Adrenal gland (tissue), 12 donors: ENCODE data around the gene PTPRS. TPM values are rescaled to one million over a fixed set of nuclear protein-coding genes. Genes with fewer than 3 reads are reported as not detected.
A peak's percentile ranks its signal among the peaks of the same experiment; 100 is the strongest.

Source experiments
- DNase-seq, 7 donors: peaks; one replicate each; pipeline ENCODE4 v3.0.0-alpha.2; 2019 to 2020
- H3K27ac ChIP-seq, 5 donors: fragments of 200-600 bp; sonication (generic) in 4 of 5; 1 replicate in 3 of 5; 2 replicates in 2 of 5; pipeline versions ENCODE4 v1.5.1 to v1.8.0; 2016 to 2020; ENCODE audit warnings: mild to moderate bottlenecking in 1 of 5
- H3K27me3 ChIP-seq: fragments of 200-600 bp; 2 replicates; pipeline ENCODE4 v1.8.0; 2021
- H3K36me3 ChIP-seq, 2 donors: fragments of 200-600 bp; replicated peaks in 1 of 2; 1 replicate in 1 of 2; 2 replicates in 1 of 2; pipeline versions ENCODE4 v1.5.1 to v1.8.0; 2018 to 2022
- H3K4me1 ChIP-seq, 2 donors: fragments of 200-600 bp; replicated peaks in 1 of 2; 1 replicate in 1 of 2; 2 replicates in 1 of 2; pipeline versions ENCODE4 v1.5.1 to v1.8.0; 2018 to 2021
- H3K4me3 ChIP-seq, 4 donors: fragments of 200-600 bp; sonication (generic) in 3 of 4; one replicate each; pipeline ENCODE4 v1.5.1; 2016 to 2018
- H3K9me3 ChIP-seq, 3 donors: fragments of 200-600 bp; sonication (generic) in 1 of 3; replicated peaks in 1 of 3; 1 replicate in 2 of 3; 2 replicates in 1 of 3; pipeline versions ENCODE4 v1.5.1 to v1.8.0; 2016 to 2021
- CTCF ChIP-seq, 6 experiments: fragments of 450-650 bp in 4 of 6; fragments of 200-600 bp in 2 of 6; sonication (generic) in 1 of 6; IDR thresholded peaks; 1 replicate in 5 of 6; 2 replicates in 1 of 6; pipeline versions ENCODE4 v1.5.1 to v1.8.0; 2016 to 2021; ENCODE audit warnings: antibody characterized with exemption in 6 of 6, mild to moderate bottlenecking in 2 of 6, moderate library complexity in 1 of 6
- POLR2A ChIP-seq, 2 donors: fragments of 450-650 bp; IDR thresholded peaks; one replicate each; pipeline ENCODE4 v1.6.1; 2017; ENCODE audit warnings: antibody characterized with exemption in 2 of 2, mild to moderate bottlenecking in 2 of 2, moderate library complexity in 1 of 2
- WGBS, 4 donors: extraction: QIAGEN DNeasy Blood & Tissue Kit in 2 of 4; methylation state at CpG; one replicate each; pipeline versions ENCODE4 v1.1.5 to v1.1.7; 2013 to 2017; 5-methylcytosine and 5-hydroxymethylcytosine counted together
- intact Hi-C, 2 donors: fragments of 100-400 bp; cut with DNase I; formaldehyde crosslinking; loops; one replicate each; pipeline versions ENCODE4 v1.14.1 to v1.15.0; 2022 to 2023
- polyA plus RNA-seq, 3 donors: library from polyadenylated mRNA; stranded (reverse); fragments of 200-250 nt in 2 of 3; fragments of 350-450 nt in 1 of 3; fragmentation: Illumina TruSeq in 1 of 3; extraction: RNeasy Lipid Tissue Mini Kit (QIAGEN cat#74804) in 1 of 3; gene quantifications; one replicate each; pipeline ENCODE4 v1.2.3, GENCODE V29; 2013 to 2014
- total RNA-seq, 9 donors: library from RNA; depleted of rRNA in 4 of 9; stranded (reverse); fragments of >200 nt in 4 of 9; fragments of 120-200 nt in 1 of 9; fragmentation: NEBNext Ultra II Directional in 1 of 9; extraction: Animal tissue kit (Norgen Biotek cat#: 25700) in 1 of 9; gene quantifications; one replicate each; pipeline versions ENCODE4 v1.1.0 to v1.2.4, GENCODE V29; 2013 to 2023
- donor health status: healthy with polysubstance abuse.
- donor health status: Bipolar disorder and iron deficiency.
- donor health status: DM: yes; HTN: yes; CAD: no.
- donor health status: DM: no; HTN: no; CAD: no.
- donor health status: DM: no; HTN: no; CAD: no.
- donor health status: DM: yes; HTN: yes; CAD: no.

The PTPRS gene
- total and polyA plus RNA-seq, 12 donors, result 8.8 to 376 (median 164) TPM

- WGBS, 4 donors, result 80 to 94% (median 88%) methylated on average over 6 to 7 of the region's 7 CpGs
- Histone ChIP-seq H3K9me3 (no peaks in the 10 kb centered on the region), H3K4me1 (peaks cover 0 to 5% of the 10 kb centered on the region in 2 donors), H3K27me3 (no peaks in the 10 kb centered on the region), H3K36me3 (no peaks in the 10 kb centered on the region), H3K27ac (no peak overlapping the region), H3K4me3 (no peak overlapping the region)
- DNase-seq, result no peak
- no peak for TF ChIP-seq CTCF (IDR thresholded peaks at IDR 0.05)
- no peak for TF ChIP-seq POLR2A (IDR thresholded peaks at IDR 0.05)
- intact Hi-C loops, result no loop called here
Observed at GRCh38 chr19:5317321-5317720, 23.3 kb downstream of the PTPRS start.

GRCh38 chr19:5316138-5316537, 24.5 kb downstream of the PTPRS start:
- Histone ChIP-seq H3K27ac (no peak overlapping the region), H3K4me1 (no peaks in the 10 kb centered on the region), H3K36me3 (no peaks in the 10 kb centered on the region), H3K4me3 (no peak overlapping the region), H3K27me3 (no peaks in the 10 kb centered on the region), H3K9me3 (no peaks in the 10 kb centered on the region)
- DNase-seq, result no peak
- intact Hi-C loops, result no loop called here
- 89 to 94% (median 93%) methylated on average over 9 of the region's 9 CpGs for WGBS, 4 donors
- TF ChIP-seq CTCF (IDR thresholded peaks at IDR 0.05) (no peak), POLR2A (IDR thresholded peaks at IDR 0.05) (no peak)

GRCh38 chr19:5314907-5315298, 25.7 kb downstream of the PTPRS start:
- WGBS, 4 donors, result 70 to 100% (median 92%) methylated on average over 4 of the region's 4 CpGs
- Histone ChIP-seq H3K4me1 (no peaks in the 10 kb centered on the region), H3K27me3 (no peaks in the 10 kb centered on the region), H3K4me3 (no peak overlapping the region), H3K9me3 (no peaks in the 10 kb centered on the region), H3K27ac (no peak overlapping the region), H3K36me3 (no peaks in the 10 kb centered on the region)
- intact Hi-C loops, result no loop called here
- no peak for TF ChIP-seq POLR2A (IDR thresholded peaks at IDR 0.05)
- no peak for TF ChIP-seq CTCF (IDR thresholded peaks at IDR 0.05)
- no peak for DNase-seq

GRCh38 chr19:5314012-5314906, 26.4 kb downstream of the PTPRS start:
- peak in 1 of 7 donors; percentile 27 for DNase-seq
- H3K27me3 ChIP-seq, result no peaks in the 10 kb centered on the region
- WGBS, 4 donors, result 61 to 71% (median 65%) methylated on average over 7 of the region's 7 CpGs
- H3K4me1 ChIP-seq, result no peaks in the 10 kb centered on the region
- H3K9me3 ChIP-seq, result no peaks in the 10 kb centered on the region
- H3K36me3 ChIP-seq, result no peaks in the 10 kb centered on the region
- intact Hi-C loops, result no loop called here
- no peak overlapping the region for H3K4me3 ChIP-seq
- H3K27ac ChIP-seq, result no peak overlapping the region
- TF ChIP-seq CTCF (IDR thresholded peaks at IDR 0.05) (no peak), POLR2A (IDR thresholded peaks at IDR 0.05) (no peak)
